22Rv1 (cell line): Measurements from ENCODE around the gene BHLHE40.

Experiments
- CTCF ChIP-seq: fragments of 450-650 bp; IDR thresholded peaks from 2 replicates; pipeline ENCODE4 v1.5.1; 2017; ENCODE audit warnings: mild to moderate bottlenecking
- ZFX ChIP-seq: fragments of 450-650 bp; IDR thresholded peaks from 2 replicates; pipeline ENCODE4 v1.6.1; 2017; ENCODE audit warnings: antibody characterized with exemption, borderline replicate concordance

GRCh38 chr3:4994823-4995499 lies 15.7 kb downstream of the BHLHE40 start:
- TF ChIP-seq CTCF (no peak), ZFX (no peak)
